GM21360 (cell line): Measurements from ENCODE around the gene NOG.

Experiments
- ATAC-seq: cut with Tn5 transposase; IDR thresholded peaks from one replicate; pipeline ENCODE4 v1.9.1; 2021; ENCODE audit warnings: mild to moderate bottlenecking, moderate library complexity; ENCODE audit not compliant: unreplicated experiment

The NOG gene

DNA sequence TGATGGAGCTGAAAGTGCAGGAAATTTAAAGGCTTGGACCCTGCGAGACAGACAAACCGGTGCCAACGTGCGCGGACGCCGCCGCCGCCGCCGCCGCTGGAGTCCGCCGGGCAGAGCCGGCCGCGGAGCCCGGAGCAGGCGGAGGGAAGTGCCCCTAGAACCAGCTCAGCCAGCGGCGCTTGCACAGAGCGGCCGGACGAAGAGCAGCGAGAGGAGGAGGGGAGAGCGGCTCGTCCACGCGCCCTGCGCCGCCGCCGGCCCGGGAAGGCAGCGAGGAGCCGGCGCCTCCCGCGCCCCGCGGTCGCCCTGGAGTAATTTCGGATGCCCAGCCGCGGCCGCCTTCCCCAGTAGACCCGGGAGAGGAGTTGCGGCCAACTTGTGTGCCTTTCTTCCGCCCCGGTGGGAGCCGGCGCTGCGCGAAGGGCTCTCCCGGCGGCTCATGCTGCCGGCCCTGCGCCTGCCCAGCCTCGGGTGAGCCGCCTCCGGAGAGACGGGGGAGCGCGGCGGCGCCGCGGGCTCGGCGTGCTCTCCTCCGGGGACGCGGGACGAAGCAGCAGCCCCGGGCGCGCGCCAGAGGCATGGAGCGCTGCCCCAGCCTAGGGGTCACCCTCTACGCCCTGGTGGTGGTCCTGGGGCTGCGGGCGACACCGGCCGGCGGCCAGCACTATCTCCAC, at the start of gene NOG:
Gene NOG, plus strand, starts transcription at position 54 of the 674 bp plus-strand sequence. Its CDS starts 525 bp downstream, at position 579.
- ATAC-seq, result no peak

DNA sequence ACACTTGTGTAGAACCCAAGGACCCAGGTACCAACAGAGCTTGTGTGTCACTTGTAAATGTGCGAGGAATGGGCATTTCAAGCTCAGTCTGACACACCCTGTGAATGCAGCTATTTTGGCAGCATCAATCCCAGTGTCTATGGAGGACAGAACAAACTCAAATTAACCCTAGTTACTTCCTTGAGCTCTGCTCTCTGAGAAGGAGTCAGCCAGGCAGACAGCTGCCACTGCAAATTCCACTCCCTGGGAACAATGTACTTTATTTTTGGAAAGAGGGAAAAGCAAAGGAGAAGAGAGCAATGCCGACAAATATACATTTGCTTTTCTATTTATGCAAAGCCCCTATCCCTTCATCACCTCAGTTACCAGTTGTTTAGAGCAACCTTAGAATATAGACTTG, 48.4 kb upstream of the NOG start:
- no peak for ATAC-seq

- ATAC-seq, result no peak
Measured at GRCh38 chr17:56545930-56546329, 47.6 kb upstream of the NOG start.

- no peak for ATAC-seq
Measured at GRCh38 chr17:56548661-56549060, 44.8 kb upstream of the NOG start.

- no peak for ATAC-seq
Measured at GRCh38 chr17:56549501-56549900, 44.0 kb upstream of the NOG start.

GRCh38 chr17:56557682-56558081, 35.8 kb upstream of the NOG start:
- ATAC-seq, result no peak

GRCh38 chr17:56558088-56558487, 35.4 kb upstream of the NOG start:
- no peak for ATAC-seq

GRCh38 chr17:56570199-56570598, 23.3 kb upstream of the NOG start:
- no peak for ATAC-seq

DNA sequence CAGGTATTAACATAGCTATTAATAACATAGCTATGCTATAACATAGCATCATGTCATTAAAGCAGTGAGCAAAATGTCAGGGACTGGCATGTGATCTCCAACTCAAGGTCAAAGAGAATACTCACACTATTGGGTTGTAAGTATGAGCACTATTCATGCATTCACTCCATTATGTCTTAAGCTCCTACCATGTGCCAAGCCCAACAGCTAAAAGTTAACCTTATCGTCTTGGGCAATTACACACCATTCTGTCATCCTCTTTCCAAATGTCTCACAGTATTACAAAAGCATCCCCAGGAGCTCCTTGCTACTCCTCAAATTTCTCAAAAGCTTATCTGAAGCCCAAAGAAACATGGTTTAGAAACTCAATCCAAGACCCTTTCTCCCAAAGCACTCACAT, 22.0 kb upstream of the NOG start:
- ATAC-seq, result no peak

- ATAC-seq, result no peak
Measured at GRCh38 chr17:56577190-56577842, 16.2 kb upstream of the NOG start.

- ATAC-seq, result no peak
Measured at GRCh38 chr17:56577843-56578204, 15.7 kb upstream of the NOG start.

- no peak for ATAC-seq
Measured at GRCh38 chr17:56581635-56582627, 11.6 kb upstream of the NOG start.

DNA sequence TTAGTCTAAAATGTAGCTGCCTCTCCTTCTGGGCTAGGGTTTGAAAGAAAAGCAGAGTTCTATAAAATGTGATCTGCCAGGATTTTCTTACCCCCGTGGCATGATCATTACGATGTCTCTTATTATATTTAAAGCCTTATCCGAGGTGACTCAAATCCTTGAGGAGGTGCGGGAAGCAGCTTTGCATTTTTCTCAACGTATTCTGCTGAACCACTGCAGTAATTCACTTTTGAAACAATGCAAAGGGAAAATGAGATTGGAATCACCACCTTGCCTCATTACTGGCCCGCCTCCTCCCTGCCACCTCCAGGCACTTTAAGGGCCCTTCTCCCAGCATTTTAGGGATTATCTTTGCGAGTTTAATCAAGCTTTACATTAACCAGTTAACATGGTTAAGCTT, 9.7 kb upstream of the NOG start:
- no peak for ATAC-seq

DNA sequence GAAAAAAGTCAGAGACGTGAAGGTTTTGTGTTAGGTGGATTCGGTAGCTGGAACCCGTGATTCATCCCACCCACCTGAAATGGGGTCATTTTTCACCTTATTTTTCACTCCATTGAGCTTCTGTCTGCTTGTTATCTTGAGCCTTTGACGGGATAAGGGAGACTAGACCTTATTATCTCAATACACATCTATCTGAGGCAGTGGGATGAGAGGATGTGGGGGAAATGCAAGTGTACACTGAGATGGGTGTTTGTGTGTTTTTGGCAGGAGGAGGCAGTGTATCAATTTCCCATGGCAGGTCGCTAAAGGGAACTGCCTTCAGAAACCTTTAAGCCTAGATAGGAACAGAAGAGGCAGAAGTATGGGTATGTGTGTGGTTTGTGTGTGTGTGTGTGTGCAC, 6.2 kb upstream of the NOG start:
- ATAC-seq, result no peak

DNA sequence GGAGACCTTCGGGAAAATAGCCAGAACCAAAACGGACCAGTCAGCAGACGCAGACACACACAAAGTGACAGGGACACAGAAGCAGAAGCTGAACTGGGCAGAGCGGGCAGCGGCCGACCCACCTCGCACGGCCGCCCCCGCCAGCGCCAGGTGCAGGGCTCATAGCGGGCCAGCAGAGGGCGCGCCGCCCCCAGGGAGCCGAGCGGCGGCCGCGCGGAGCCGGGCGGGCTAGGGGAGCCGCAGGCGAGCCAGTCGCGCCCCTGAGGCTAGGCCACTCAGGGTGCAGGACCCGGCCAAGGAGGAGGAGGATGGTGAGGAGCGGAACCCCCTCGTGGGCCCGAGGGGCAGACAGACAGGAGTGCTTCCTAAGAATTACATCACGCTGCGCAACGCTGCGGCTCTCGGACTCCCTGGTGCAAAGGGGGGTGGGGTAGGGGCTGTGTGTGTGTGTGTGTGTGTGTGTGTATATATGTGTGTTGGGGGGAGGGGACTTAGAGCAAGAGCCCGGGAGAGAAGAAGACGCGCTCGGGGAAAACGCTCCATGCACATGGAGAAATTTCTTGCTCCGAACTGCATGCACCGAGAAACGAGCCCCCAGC, 913 bp upstream of the NOG start:
- peak; percentile 71 for ATAC-seq

GRCh38 chr17:56593086-56593645, 333 bp upstream of the NOG start:
- no peak for ATAC-seq

DNA sequence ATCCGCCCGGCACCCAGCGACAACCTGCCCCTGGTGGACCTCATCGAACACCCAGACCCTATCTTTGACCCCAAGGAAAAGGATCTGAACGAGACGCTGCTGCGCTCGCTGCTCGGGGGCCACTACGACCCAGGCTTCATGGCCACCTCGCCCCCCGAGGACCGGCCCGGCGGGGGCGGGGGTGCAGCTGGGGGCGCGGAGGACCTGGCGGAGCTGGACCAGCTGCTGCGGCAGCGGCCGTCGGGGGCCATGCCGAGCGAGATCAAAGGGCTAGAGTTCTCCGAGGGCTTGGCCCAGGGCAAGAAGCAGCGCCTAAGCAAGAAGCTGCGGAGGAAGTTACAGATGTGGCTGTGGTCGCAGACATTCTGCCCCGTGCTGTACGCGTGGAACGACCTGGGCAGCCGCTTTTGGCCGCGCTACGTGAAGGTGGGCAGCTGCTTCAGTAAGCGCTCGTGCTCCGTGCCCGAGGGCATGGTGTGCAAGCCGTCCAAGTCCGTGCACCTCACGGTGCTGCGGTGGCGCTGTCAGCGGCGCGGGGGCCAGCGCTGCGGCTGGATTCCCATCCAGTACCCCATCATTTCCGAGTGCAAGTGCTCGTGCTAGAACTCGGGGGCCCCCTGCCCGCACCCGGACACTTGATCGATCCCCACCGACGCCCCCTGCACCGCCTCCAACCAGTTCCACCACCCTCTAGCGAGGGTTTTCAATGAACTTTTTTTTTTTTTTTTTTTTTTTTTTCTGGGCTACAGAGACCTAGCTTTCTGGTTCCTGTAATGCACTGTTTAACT, 1.0 kb downstream of the NOG start:
- ATAC-seq, result no peak

DNA sequence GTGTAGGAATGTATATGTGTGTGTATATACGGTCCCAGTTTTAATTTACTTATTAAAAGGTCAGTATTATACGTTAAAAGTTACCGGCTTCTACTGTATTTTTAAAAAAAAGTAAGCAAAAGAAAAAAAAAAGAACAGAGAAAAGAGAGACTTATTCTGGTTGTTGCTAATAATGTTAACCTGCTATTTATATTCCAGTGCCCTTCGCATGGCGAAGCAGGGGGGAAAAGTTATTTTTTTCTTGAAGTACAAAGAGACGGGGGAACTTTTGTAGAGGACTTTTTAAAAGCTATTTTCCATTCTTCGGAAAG, 1.6 kb downstream of the NOG start:
- no peak for ATAC-seq

DNA sequence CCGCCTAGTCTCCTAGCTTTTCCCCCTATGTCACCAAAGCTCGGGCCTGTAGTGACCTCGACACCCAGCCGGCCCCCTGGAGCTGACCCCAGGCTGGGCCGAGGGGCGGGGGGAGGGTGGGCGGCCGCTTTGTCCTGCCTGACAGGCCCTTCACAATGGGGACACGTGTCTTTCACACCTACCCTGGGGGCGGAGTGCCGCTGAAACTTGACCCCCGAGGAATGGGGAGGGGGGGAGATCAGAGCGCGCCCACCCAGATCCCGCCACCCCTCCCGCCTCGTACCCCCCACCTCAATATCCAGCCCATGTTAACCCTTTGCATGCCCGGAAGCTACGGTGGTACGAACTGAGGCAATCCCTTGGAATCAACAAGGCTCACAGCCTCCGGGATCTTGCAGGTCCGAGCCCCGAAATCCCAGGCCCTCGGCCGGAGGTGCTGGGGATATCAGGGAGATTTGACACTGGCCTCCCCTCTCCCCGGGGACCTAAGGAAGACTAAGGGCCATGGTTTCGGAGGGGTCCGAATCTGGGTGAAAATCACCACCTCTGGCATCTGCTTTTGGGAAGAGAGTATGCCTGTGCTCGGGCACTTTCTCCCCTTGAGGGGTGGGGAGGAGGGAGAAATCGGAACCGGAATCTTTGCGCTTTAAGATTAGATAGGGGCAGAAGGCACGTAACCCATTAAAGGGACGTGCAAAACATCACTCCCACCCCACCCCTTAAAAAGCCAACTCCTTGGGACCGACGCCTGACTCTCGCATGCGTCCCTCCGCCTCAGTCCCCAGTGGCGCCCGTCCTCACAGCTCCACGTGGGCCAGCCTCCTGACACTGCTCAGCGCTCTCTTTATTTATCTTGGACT, 2.6 kb downstream of the NOG start:
- ATAC-seq, result no peak
